HCT116 (cell line): ENCODE measurements around the gene PRKCQ. TPM values are rescaled to one million over a fixed set of nuclear protein-coding genes. Genes with fewer than 3 reads are reported as not detected.

Experiments
- ATAC-seq: fragments of 200-7000 bp; cut with Tn5 transposase; 2 replicates; pipeline ENCODE4 v1.9.1; 2020; ENCODE audit warnings: mild to moderate bottlenecking, moderate library complexity
- BruUV-seq: library from RNA; stranded (reverse); fragments of 400-500 nt; replicated peaks from 2 replicates; lab custom pipeline; 2021; lab: Mats Ljungman, UMichigan
- CTCF ChIA-PET: fragments of 300-600 bp; sonication (Branson Sonifier 250); formaldehyde crosslinking; loops from one replicate; lab custom pipeline; 2021; ENCODE audit warnings: antibody characterized with exemption; lab: Charles Lee
- POLR2A ChIA-PET: fragments of 300-600, 350-600 bp; sonication (Branson Sonifier 250); formaldehyde crosslinking; loops from one replicate; lab custom pipeline; 2021; ENCODE audit warnings: antibody characterized with exemption; lab: Charles Lee
- RAD21 ChIA-PET, 2 experiments: fragments of 300-600 bp; sonication (Branson Sonifier 250); formaldehyde crosslinking; loops; one replicate each; lab custom pipeline; 2023; ENCODE audit warnings: low total read pairs in 2 of 2; ENCODE audit not compliant: uncharacterized antibody in 2 of 2, unreplicated experiment in 2 of 2, low non-redundant PET in 1 of 2; lab: Charles Lee
- DNase-seq: peaks from one replicate; pipeline ENCODE4 v3.0.0-alpha.2; 2010; ENCODE audit warnings: low read depth, low spot score
- H2AFZ ChIP-seq: fragments of 200-600 bp; shearing (Covaris generic), sonication (generic); 2 replicates; pipeline ENCODE4 v1.6.1; 2017; ENCODE audit warnings: low read depth, mixed run types, mixed read lengths, antibody characterized with exemption, low read length; ENCODE audit not compliant: poor library complexity, severe bottlenecking
- H3K27ac ChIP-seq: 2 replicates; pipeline ENCODE4 v1.5.1; 2012; ENCODE audit warnings: low read depth, low read length
- H3K27me3 ChIP-seq: fragments of 200-600 bp; sonication (generic); 2 replicates; pipeline ENCODE4 v1.6.1; 2016; ENCODE audit warnings: mixed run types, low read length, mixed read lengths; ENCODE audit not compliant: insufficient read depth
- H3K36me3 ChIP-seq, 2 experiments: fragments of 200-500 bp in 1 of 2; fragments of 200-600 bp in 1 of 2; sonication (Bioruptor generic) in 1 of 2; sonication (generic) in 1 of 2; 2 replicates each; pipeline versions ENCODE4 v1.5.1 to v1.6.1; 2014 to 2016; ENCODE audit warnings: low read length in 2 of 2, inconsistent platforms in 1 of 2, mixed read lengths in 1 of 2, mixed run types in 1 of 2; ENCODE audit not compliant: insufficient read depth in 2 of 2, control insufficient read depth in 1 of 2
- H3K4me1 ChIP-seq, 2 experiments: fragments of 200-600 bp in 1 of 2; sonication (generic) in 1 of 2; 2 replicates each; pipeline versions ENCODE4 v1.5.1 to v1.6.1; 2012 to 2017; ENCODE audit warnings: low read length in 2 of 2, inconsistent platforms in 1 of 2, mild to moderate bottlenecking in 1 of 2, mixed read lengths in 1 of 2, mixed run types in 1 of 2, moderate library complexity in 1 of 2; ENCODE audit not compliant: insufficient read depth in 2 of 2, control insufficient read depth in 1 of 2
- H3K4me2 ChIP-seq: fragments of 200-600 bp; sonication (generic); 2 replicates; pipeline ENCODE4 v1.6.1; 2017; ENCODE audit warnings: mixed run types, low read length, mixed read lengths
- H3K4me3 ChIP-seq, 2 experiments: fragments of 200-600 bp in 1 of 2; sonication (generic) in 1 of 2; replicated peaks in 1 of 2; 2 replicates each; pipeline ENCODE4 v1.5.1; 2011 to 2016; ENCODE audit warnings: low read length in 2 of 2, control low read depth in 1 of 2, low read depth in 1 of 2, mild to moderate bottlenecking in 1 of 2, mixed read lengths in 1 of 2, mixed run types in 1 of 2
- H3K79me2 ChIP-seq: fragments of 200-600 bp; sonication (generic); 2 replicates; pipeline ENCODE4 v1.6.1; 2017; ENCODE audit warnings: mild to moderate bottlenecking, mixed run types, low read length, moderate library complexity, mixed read lengths; ENCODE audit not compliant: insufficient read depth
- H3K9ac ChIP-seq: fragments of 200-600 bp; sonication (generic); 2 replicates; pipeline ENCODE4 v1.6.1; 2016; ENCODE audit warnings: low read length, mixed read lengths
- H3K9me2 ChIP-seq: fragments of 200-600 bp; sonication (generic), shearing (Covaris generic); 2 replicates; pipeline ENCODE4 v1.6.1; 2017; ENCODE audit warnings: mixed run types, mild to moderate bottlenecking, moderate library complexity; ENCODE audit not compliant: insufficient read depth
- H3K9me3 ChIP-seq, 2 experiments: fragments of 200-500 bp in 1 of 2; fragments of 200-600 bp in 1 of 2; sonication (Bioruptor generic) in 1 of 2; sonication (generic) in 1 of 2; 2 replicates each; pipeline ENCODE4 v1.6.1; 2014 to 2017; ENCODE audit warnings: low read length in 2 of 2, mixed read lengths in 2 of 2, inconsistent platforms in 1 of 2, low read depth in 1 of 2, mild to moderate bottlenecking in 1 of 2, mixed run types in 1 of 2, moderate library complexity in 1 of 2; ENCODE audit not compliant: control insufficient read depth in 1 of 2, insufficient read depth in 1 of 2
- H4K20me1 ChIP-seq: fragments of 200-600 bp; sonication (generic), shearing (Covaris generic); 2 replicates; pipeline ENCODE4 v1.6.1; 2017; ENCODE audit warnings: mixed run types, mild to moderate bottlenecking, moderate library complexity; ENCODE audit not compliant: insufficient read depth
- ATF3 ChIP-seq: IDR thresholded peaks from 2 replicates; pipeline ENCODE4 v1.6.1; 2012
- CEBPB ChIP-seq: IDR thresholded peaks from 2 replicates; pipeline ENCODE4 v1.6.1; 2012; ENCODE audit warnings: low read depth
- EGR1 ChIP-seq: IDR thresholded peaks from 2 replicates; pipeline ENCODE4 v1.6.1; 2012; ENCODE audit warnings: low read depth
- JUND ChIP-seq: IDR thresholded peaks from 2 replicates; pipeline ENCODE4 v1.6.1; 2012
- RAD21 ChIP-seq: IDR thresholded peaks from 2 replicates; pipeline ENCODE4 v1.6.1; 2012; ENCODE audit warnings: low read depth, mild to moderate bottlenecking
- SP1 ChIP-seq: IDR thresholded peaks from 2 replicates; pipeline ENCODE4 v1.6.1; 2012; ENCODE audit warnings: low read depth
- intact Hi-C: fragments of 100-400 bp; cut with micrococcal nuclease; formaldehyde crosslinking; loops from 2 replicates; pipeline ENCODE4 v1.10.0; 2022
- total RNA-seq: library from RNA; stranded (reverse); gene quantifications from one replicate; pipeline ENCODE4 v1.2.1, GENCODE V29; 2021; ENCODE audit not compliant: unreplicated experiment

PRKCQ gene
- total RNA-seq, 1 experiment from 2014 or later, result 0.54 TPM

GRCh38 chr10:6537770-6538169 is 42.3 kb downstream of the PRKCQ start:
- RAD21 ChIA-PET, result no interaction called here

DNA sequence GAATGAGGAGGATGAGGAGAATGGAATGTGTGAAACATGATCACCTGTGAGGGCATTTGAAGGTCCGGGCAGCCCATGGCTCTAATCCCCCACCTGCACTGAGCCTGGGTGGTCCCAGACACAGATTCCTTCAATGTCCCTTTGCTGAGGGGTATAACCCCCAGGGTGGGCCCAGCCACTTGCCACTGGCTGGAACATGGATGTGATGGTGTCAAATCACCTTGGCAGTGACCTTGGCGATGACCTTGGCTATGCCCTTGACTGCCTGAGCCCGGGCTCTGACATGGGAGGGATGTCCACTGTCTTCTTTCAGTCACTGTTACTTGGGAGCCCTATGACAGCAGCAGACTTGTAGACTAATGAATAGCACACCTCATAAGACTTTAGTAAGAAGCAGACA is 44.0 kb downstream of the PRKCQ start:
- POLR2A ChIA-PET, result no interaction called here

More at GRCh38 chr10:6537770-6538169, 42.3 kb downstream of the PRKCQ start:
- CTCF ChIA-PET, result no interaction called here
- Histone ChIP-seq H3K27me3 (peaks cover 69% of the 10 kb centered on the region), H3K4me1 (no peaks in the 10 kb centered on the region), H3K4me2 (no peak overlapping the region), H3K9me3 (no peaks in the 10 kb centered on the region), H3K9ac (no peak overlapping the region), H4K20me1 (no peaks in the 10 kb centered on the region), H3K27ac (no peak overlapping the region), H3K4me3 (no peak overlapping the region), H3K9me2 (no peaks in the 10 kb centered on the region), H3K79me2 (no peaks in the 10 kb centered on the region), H3K36me3 (no peaks in the 10 kb centered on the region), H2AFZ (no peak overlapping the region)
- ATAC-seq, result no peak
- DNase-seq, result no peak
- intact Hi-C loops, result no loop called here
- TF ChIP-seq ATF3 (no peak), SP1 (no peak), RAD21 (no peak), JUND (no peak)
- POLR2A ChIA-PET, result no interaction called here
- no TSS peak for BruUV-seq

More for the DNA sequence above, 44.0 kb downstream of the PRKCQ start:
- Histone ChIP-seq H3K9me2 (no peaks in the 10 kb centered on the region), H3K4me1 (no peaks in the 10 kb centered on the region), H3K9ac (no peak overlapping the region), H3K4me3 (no peak overlapping the region), H3K9me3 (no peaks in the 10 kb centered on the region), H3K27ac (no peak overlapping the region), H4K20me1 (no peaks in the 10 kb centered on the region), H3K4me2 (no peak overlapping the region), H3K79me2 (no peaks in the 10 kb centered on the region), H3K27me3 (peaks cover 69% of the 10 kb centered on the region), H2AFZ (no peak overlapping the region)
- BruUV-seq, result no TSS peak
- DNase-seq, result no peak
- RAD21 ChIA-PET, result no interaction called here
- intact Hi-C loops, result no loop called here
- ATAC-seq, result no peak
- TF ChIP-seq CEBPB (no peak), EGR1 (no peak), JUND (no peak)
- TF ChIP-seq, all 23 proteins: peak for 0
- CTCF ChIA-PET, result no interaction called here
- no peaks in the 10 kb centered on the region for H3K36me3 ChIP-seq
